ENCODE results near the gene FBXO39. TPM values are rescaled to one million over a fixed set of nuclear protein-coding genes. Genes with fewer than 3 reads are reported as not detected.

Gene FBXO39
- total RNA-seq, 1 donor from 2014 or later, result 0.26 TPM

Other genes with a start within 250 kb of the FBXO39 start
- gene PITPNM3, start 219.7 kb upstream of the FBXO39 start, total RNA-seq, result 0.66 and 0.77 TPM in 2 replicates
- 20.9 and 23.9 TPM in 2 replicates for gene KIAA0753, start 135.5 kb upstream of the FBXO39 start, total RNA-seq
- 92.7 and 102 TPM in 2 replicates for gene TXNDC17, start 135.2 kb upstream of the FBXO39 start, total RNA-seq
- gene MED31, start 124.6 kb upstream of the FBXO39 start, total RNA-seq, result 24.3 and 25.7 TPM in 2 replicates
- gene C17orf100, start 124.5 kb upstream of the FBXO39 start, total RNA-seq, result 1.8 and 1.9 TPM in 2 replicates
- not detected in 2 replicates for gene SLC13A5, start 62.8 kb upstream of the FBXO39 start, total RNA-seq
- gene XAF1, start 20.2 kb upstream of the FBXO39 start, total RNA-seq, result 34.1 and 37.6 TPM in 2 replicates
- not detected in 2 replicates for gene TEKT1, start 55.5 kb downstream of the FBXO39 start, total RNA-seq
- gene ALOX12, start 219.8 kb downstream of the FBXO39 start, total RNA-seq, result not detected in 2 replicates
- 128 and 131 TPM in 2 replicates for gene RNASEK, start 236.4 kb downstream of the FBXO39 start, total RNA-seq
- gene BCL6B, start 246.8 kb downstream of the FBXO39 start, total RNA-seq, result 0.90 and 0.91 TPM in 2 replicates